ENCODE measurements around the gene RIN3. TPM values are rescaled to one million over a fixed set of nuclear protein-coding genes. Genes with fewer than 3 reads are reported as not detected.

RIN3 gene
- total and polyA plus RNA-seq, 10 of the 15 experiments (the other 5 are each of a cell fraction or from before 2014, with no cell fraction given): 0.91 to 23.3 (median 6.3) TPM

GRCh38 chr14:92519246-92520101, 5.9 kb downstream of the RIN3 start:
- ChIA-PET RAD21 (ENCODE audit: unreplicated experiment) (interaction anchor here (1.1 to 1.3 kb wide), 2 partner anchors 59 to 70 kb away, joined by 3 read pairs; no protein-coding TSS in a partner anchor), CTCF (interaction anchor here (0.7 kb wide), 1 partner anchor 36 kb away, joined by 3 read pairs; no protein-coding TSS in a partner anchor), POLR2A (interaction anchor here (0.5 to 1.0 kb wide), 4 partner anchors 24 to 1072 kb away, joined by 3 to 4 read pairs (median 3); no protein-coding TSS in a partner anchor), SMC1A (ENCODE audit: uncharacterized antibody, unreplicated experiment) (interaction anchor here (0.7 to 1.3 kb wide), 4 partner anchors 15 to 70 kb away, joined by 3 to 6 read pairs (median 3); no protein-coding TSS in a partner anchor)
- Histone ChIP-seq H4K20me1 (ENCODE audit: control insufficient read depth, insufficient read depth) (no peaks in the 10 kb centered on the region), H3K36me3 (ENCODE audit: control insufficient read depth in 2 of 2, insufficient read depth in 2 of 2, low read length in 1 of 2) (no peaks in the 10 kb centered on the region), H2AFZ (ENCODE audit: control insufficient read depth, low read depth, low read length) (no peak overlapping the region), H3K9ac (ENCODE audit: control insufficient read depth, insufficient read depth, low read length) (no peak overlapping the region), H3K27ac (ENCODE audit: control insufficient read depth, insufficient read depth) (no peak overlapping the region), H3K4me2 (ENCODE audit: control insufficient read depth, insufficient read depth) (no peak overlapping the region), H3K9me3 (replicated peaks; ENCODE audit: control insufficient read depth, insufficient read depth, low read length) (no peaks in the 10 kb centered on the region; the same call in 2 of the 3 replicates), H3K27me3 (replicated peaks in 1 of 2; ENCODE audit: control insufficient read depth in 2 of 2, insufficient read depth in 2 of 2, low read length in 1 of 2) (no peaks in the 10 kb centered on the region), H3K4me1 (ENCODE audit: control insufficient read depth, insufficient read depth, low read length) (peaks cover 4% of the 10 kb centered on the region), H3K4me3 (no peak overlapping the region), H3K79me2 (ENCODE audit: control insufficient read depth, insufficient read depth, low read length) (peaks cover 3% of the 10 kb centered on the region)
- DNase-seq (ENCODE audit: low read depth, low spot score) (no peak), ATAC-seq (peak; percentile 13; the same call in 2 of the 3 replicates), FAIRE-seq (no peak)
- in situ Hi-C loops (cut with MboI) (no loop called here), intact Hi-C loops (cut with micrococcal nuclease; ENCODE audit: unreplicated experiment) (no loop called here)
- BruUV-seq (replicated peaks): no TSS peak
- 86% methylated on average over 20 of the region's 20 CpGs for WGBS (ENCODE audit: insufficient coverage, insufficient replicate concordance, low lambda C conversion rate, missing lambda C conversion rate)
- TF ChIP-seq POLR2A (IDR thresholded peaks at IDR 0.05; ENCODE audit: low read depth, low read length) (no peak), REST (IDR thresholded peaks at IDR 0.05; ENCODE audit: low read depth, low read length) (no peak), RAD51 (IDR thresholded peaks at IDR 0.05) (no peak), ZBTB33 (IDR thresholded peaks at IDR 0.05) (no peak), BCL11A (IDR thresholded peaks at IDR 0.05; ENCODE audit: low read depth, low read length) (no peak), YY1 (IDR thresholded peaks at IDR 0.05; ENCODE audit: low read depth, low read length) (no peak), BRCA1 (IDR thresholded peaks at IDR 0.05; ENCODE audit: low read depth, low read length) (no peak), PBX3 (IDR thresholded peaks at IDR 0.05; ENCODE audit: insufficient replicate concordance, low read depth, low read length) (no peak), DPF2 (IDR thresholded peaks at IDR 0.05) (no peak), CUX1 (IDR thresholded peaks at IDR 0.05; ENCODE audit: insufficient replicate concordance, low read depth, low read length) (no peak)
